Measurements from ENCODE around the gene SDK2.

- no peak for TF ChIP-seq CTCF (IDR thresholded peaks at IDR 0.05; ENCODE audit: low read length)
- TF ChIP-seq EZH2 (optimal IDR thresholded peaks at IDR 0.05; ENCODE audit: low read depth, low read length): no peak
- TF ChIP-seq EZH2phosphoT487 (IDR thresholded peaks at IDR 0.05; ENCODE audit: low read length): no peak
Observed at GRCh38 chr17:73521376-73521775, 122.9 kb downstream of the SDK2 start.

Measured in MM.1S (cell line).